ENCODE results near the gene FANCD2OS.
"Not testable (repeated sequence)": the region's sequence is repeated elsewhere in the genome, so short reads cannot be mapped to it uniquely, and the experiment has no call there.

Gene FANCD2OS

DNA sequence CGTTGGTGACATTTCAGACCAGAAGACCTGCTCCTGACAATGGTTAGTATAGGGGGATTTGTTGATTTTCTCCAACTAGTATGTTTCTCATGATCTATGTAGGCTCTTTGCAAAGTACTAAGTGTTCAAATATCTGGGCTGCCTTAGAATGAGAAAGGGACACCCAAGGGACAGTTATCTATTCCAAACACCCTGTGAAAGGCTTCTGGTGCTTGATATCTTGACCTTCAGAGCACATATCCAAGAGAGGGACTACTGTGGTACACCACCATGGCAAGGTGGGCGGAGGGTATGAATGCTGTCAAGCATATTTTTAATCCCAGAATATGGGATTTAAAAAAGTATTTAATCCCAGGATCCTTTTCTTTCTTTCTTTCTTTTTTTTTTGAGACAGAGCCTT lies 1.1 kb downstream of the FANCD2OS start:
- intact Hi-C loops (cut with DNase I): no loop called here
- DNase-seq: no peak

DNA sequence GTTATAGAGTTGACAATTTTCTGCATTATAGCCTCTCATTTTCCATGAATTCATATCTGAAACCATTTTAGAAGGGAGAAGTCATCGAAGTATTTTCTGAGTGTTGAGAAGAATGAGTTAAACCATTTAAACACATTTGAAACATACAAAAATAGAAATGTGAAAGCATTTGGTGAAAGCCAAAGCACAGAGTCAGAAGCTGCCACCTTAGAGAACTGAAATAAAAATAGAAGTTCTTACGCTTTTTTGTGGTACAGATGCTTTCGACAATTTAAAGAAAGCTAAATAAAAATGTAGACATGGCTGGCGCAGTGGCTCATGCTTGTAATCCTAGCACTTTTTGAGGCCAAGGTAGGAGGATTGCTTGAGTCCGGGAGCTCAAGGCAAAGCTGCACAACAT lies 9.0 kb downstream of the FANCD2OS start:
- intact Hi-C loops (cut with DNase I): no loop called here
- DNase-seq: no peak

DNA sequence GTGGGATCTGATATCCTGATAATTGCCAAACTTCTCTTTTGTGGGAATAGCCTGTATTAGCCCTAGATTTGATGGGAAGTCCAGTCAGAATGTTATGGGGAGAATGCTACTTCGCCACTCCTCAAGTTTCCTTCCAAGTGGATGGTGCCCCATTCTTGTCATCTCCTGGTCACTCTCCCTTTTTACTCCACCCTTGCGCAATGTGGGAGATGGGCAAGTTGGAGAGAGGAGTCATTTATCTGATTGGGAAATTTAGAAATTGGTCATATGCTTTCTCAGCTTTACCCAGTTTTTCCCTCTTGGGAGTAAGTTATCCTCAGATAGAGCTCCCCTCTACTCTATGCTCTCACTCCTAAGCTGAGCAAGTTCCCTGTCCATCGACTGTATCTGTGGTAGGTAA lies 14.4 kb downstream of the FANCD2OS start:
- intact Hi-C loops (cut with DNase I): no loop called here
- no peak for DNase-seq

DNA sequence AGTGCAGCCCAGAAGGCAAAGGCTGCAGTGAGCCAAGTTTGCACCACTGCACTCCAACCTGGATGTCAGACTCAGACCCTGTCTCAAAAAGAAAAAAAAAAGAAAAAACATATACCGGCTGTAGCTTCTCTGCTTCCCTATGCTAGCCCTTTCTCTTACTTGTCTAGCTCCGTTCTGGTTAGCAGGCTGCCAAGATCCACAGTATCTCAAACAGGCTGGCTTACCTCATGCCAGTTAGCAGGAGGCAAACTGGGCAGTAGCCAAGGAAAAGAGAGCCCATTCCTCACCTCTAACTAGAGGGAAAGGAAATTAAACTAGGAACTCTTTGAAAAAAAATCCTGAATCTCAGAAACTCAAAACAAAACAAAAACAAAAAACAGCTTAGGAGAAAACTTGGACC lies 16.7 kb downstream of the FANCD2OS start:
- intact Hi-C loops (cut with DNase I); DNase-seq: not testable (repeated sequence)

DNA sequence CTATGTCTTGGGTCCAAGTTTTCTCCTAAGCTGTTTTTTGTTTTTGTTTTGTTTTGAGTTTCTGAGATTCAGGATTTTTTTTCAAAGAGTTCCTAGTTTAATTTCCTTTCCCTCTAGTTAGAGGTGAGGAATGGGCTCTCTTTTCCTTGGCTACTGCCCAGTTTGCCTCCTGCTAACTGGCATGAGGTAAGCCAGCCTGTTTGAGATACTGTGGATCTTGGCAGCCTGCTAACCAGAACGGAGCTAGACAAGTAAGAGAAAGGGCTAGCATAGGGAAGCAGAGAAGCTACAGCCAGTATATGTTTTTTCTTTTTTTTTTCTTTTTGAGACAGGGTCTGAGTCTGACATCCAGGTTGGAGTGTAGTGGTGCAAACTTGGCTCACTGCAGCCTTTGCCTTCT lies 17.3 kb downstream of the FANCD2OS start:
- intact Hi-C loops (cut with DNase I): not testable (repeated sequence)

DNA sequence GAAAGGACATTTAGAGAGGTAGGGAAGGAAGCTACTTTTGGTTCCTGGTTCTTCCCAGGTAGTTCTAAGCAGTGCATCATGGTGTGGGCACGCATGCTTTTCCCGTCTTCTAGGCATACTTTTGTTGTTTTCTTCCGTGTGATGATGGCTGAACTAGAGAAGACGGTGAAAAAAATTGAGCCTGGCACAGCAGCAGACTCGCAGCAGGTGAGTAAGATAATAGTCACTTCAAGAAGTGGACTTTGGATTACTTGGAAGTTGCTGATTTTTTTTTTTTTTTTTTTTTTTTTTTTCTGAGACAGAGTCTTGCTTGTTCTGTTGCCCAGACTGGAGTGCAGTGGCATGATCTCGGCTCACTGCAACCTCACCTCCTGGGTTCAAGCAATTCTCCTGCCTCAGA lies 17.9 kb downstream of the FANCD2OS start:
- no peak for DNase-seq
- intact Hi-C loops (cut with DNase I): no loop called here

More for the DNA sequence above, 17.3 kb downstream of the FANCD2OS start:
- DNase-seq: not testable (repeated sequence)

DNA sequence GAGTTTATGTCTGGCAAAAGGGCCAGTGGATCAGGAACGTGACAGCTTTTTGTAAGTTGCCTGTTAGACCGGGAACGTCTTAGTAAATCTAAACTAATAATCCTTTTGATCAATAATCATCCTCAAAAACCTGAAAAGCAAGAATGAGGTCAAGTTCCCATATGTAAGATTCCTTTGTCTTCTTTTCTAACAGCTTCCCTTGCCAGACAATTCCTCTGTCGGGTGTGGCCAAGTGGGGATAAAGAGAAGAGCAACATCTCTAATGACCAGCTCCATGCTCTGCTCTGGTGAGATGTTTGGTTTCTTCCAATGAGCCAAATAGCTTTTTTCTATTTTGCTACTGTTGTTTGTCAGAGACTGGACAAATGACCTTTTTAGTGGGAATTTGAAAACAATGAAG lies 19.8 kb downstream of the FANCD2OS start:
- no peak for DNase-seq
- intact Hi-C loops (cut with DNase I): no loop called here

DNA sequence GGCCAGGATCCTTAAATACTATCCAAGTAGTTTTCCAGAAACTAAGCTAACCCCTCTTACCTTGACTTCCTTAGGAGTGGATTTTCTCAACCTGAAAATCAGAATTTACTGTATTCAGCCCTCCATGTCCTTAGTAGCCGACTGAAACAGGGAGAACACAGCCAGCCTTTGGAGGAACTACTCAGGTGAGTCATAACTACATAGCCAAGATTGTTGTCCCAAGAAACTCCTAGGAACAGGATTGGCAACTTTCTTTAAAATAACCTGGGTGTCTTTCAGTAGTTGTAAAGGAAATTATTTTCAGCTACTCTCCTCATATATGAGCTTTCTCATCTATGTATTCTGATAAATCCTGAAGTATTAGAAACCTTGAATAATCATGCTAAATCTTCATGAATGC lies 22.3 kb downstream of the FANCD2OS start:
- no peak for DNase-seq
- intact Hi-C loops (cut with DNase I): no loop called here

DNA sequence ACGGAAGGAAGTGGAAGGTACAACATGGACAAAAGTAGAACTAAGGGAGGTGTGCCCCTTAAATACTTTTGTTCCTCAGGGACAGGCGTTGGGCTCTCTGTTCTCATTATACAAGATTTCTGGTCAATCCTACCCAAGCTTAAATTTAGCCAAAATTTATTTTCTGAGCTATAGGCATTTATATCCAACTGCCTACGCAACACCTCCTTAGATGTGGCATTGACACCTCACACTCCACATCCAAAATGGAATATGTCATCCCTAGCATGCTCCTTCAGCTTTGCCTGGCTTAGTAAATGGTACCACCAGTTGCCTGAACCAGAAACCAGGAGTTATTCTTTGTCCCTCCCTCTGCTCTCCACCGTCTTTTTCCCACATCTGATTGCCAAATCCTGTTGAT lies 26.2 kb downstream of the FANCD2OS start:
- peak in 1 of 42 donors; percentile 3 for DNase-seq
- intact Hi-C loops (cut with DNase I): no loop called here

DNA sequence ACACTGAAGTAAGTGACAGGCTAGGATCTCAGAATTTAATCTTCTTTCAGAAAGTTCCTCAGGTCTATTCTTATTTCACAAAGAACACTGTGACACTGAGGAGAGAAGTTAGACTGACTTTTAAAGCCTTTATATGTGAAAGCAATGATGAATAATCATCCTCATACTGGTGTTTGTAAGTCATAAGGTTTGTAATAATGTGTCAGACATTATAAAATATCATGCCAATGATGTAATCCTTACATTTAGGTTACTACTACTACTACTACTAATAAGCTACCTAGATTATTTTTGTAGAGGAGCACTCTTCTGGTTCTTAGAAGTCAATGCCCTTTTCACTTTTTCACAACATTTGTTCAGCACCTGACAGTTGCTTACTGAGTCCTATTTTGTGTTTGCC lies 33.4 kb downstream of the FANCD2OS start:
- intact Hi-C loops (cut with DNase I): no loop called here
- no peak for DNase-seq

DNA sequence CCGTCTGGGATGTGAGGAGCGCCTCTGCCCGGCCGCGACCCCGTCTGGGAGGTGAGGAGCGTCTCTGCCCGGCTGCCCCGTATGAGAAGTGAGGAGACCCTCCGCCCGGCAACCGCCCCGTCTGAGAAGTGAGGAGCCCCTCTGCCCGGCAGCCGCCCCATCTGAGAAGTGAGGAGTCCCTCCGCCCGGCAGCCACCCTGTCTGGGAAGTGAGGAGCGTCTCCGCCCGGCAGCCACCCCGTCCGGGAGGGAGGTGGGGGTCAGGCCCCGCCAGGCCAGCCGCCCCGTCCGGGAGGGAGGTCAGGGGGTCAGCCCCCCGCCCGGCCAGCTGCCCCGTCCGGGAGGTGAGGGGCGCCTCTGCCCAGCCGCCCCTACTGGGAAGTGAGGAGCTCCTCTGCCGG lies 38.0 kb downstream of the FANCD2OS start:
- DNase-seq; intact Hi-C loops (cut with DNase I): not testable (repeated sequence)

DNA sequence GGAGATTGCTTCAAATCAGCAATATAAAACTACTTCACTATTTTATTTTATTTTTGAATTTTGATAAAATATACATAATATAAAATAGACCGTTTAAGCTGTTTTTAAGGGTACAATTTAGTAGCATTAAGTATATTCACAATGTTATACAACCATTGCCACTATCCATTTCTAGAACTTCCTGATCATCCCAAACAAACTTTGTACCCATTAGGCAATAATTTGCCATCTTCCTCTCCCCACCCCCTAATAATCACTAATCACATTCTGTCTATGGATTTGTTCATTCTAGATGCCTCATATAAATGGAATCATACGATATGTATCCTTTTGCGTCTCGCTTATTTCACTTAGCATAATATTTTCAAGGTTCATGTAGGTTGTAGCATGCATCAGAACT lies 53.0 kb downstream of the FANCD2OS start:
- intact Hi-C loops (cut with DNase I): no loop called here

More for the DNA sequence above, 53.0 kb downstream of the FANCD2OS start:
- DNase-seq: no peak

Data from head of caudate nucleus (tissue), 42 donors.